GM06990 (cell line): ENCODE results near the gene CDH6.

Experiments used
- DNase-seq: peaks from one replicate; pipeline ENCODE4 v3.0.0-alpha.2; 2011; ENCODE audit not compliant: insufficient read length; ENCODE audit errors: extremely low read depth
- H3K27me3 ChIP-seq: replicated peaks from 2 replicates; pipeline ENCODE4 v1.6.0; 2011; ENCODE audit warnings: low read length; ENCODE audit not compliant: control insufficient read depth, insufficient read depth
- H3K36me3 ChIP-seq: 2 replicates; pipeline ENCODE4 v1.5.1; 2011; ENCODE audit warnings: low read length; ENCODE audit not compliant: control insufficient read depth, insufficient read depth
- H3K4me3 ChIP-seq: replicated peaks from 2 replicates; pipeline ENCODE4 v1.5.1; 2011; ENCODE audit warnings: low read depth, mild to moderate bottlenecking, control low read depth, low read length
- TF ChIP-seq, protein P1 (sequence below): IDR thresholded peaks from 2 replicates; pipeline ENCODE4 v1.5.1; 2011; ENCODE audit warnings: low read length, control low read depth, mild to moderate bottlenecking, inconsistent platforms; ENCODE audit not compliant: insufficient read depth, poor library complexity, severe bottlenecking

CDH6 gene

DNA sequence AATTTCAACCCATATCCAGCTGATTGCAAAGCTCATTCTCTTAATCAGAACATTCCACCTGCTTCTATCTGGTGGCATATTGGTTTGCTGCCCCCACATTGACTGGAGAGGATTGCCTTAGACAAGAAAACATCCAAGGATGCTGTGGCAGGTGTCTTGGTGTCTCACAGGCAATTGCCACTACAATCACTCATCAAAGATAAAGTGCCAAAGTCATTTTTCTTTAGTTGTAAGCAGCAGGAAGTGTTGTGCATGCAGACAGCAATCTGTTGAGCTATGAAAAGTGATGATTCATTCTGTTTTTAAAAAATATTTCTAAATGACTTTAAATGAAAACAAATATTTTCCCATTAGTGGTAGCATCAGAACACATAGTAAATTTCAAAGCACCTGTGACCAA is 53.9 kb downstream of the CDH6 start:
- H3K36me3 ChIP-seq, result no peaks in the 10 kb centered on the region
- H3K4me3 ChIP-seq, result no peak overlapping the region
- no peaks in the 10 kb centered on the region for H3K27me3 ChIP-seq
- TF ChIP-seq, protein P1, sequence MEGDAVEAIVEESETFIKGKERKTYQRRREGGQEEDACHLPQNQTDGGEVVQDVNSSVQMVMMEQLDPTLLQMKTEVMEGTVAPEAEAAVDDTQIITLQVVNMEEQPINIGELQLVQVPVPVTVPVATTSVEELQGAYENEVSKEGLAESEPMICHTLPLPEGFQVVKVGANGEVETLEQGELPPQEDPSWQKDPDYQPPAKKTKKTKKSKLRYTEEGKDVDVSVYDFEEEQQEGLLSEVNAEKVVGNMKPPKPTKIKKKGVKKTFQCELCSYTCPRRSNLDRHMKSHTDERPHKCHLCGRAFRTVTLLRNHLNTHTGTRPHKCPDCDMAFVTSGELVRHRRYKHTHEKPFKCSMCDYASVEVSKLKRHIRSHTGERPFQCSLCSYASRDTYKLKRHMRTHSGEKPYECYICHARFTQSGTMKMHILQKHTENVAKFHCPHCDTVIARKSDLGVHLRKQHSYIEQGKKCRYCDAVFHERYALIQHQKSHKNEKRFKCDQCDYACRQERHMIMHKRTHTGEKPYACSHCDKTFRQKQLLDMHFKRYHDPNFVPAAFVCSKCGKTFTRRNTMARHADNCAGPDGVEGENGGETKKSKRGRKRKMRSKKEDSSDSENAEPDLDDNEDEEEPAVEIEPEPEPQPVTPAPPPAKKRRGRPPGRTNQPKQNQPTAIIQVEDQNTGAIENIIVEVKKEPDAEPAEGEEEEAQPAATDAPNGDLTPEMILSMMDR, result no peak
- no peak for DNase-seq

DNA sequence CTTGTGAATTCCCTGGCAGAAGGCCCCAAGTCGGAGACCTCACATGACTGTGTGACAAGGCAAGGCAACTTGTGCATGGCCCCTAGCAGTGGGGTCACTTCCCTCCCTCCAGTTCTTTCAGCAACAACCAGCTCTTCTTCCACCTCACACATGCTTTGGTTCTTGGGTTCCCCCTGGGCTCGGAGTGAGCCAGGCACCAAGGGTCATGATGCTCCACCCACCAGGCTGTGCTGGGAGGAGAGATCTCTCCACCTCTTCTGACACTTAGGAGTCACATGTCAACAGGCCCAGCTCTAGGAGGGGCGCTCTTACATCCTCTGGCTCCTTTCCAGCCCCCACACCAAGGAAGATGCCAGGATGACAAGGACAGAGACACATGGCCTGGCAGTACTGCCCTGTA is 56.7 kb downstream of the CDH6 start:
- TF ChIP-seq, protein P1, result no peak
- DNase-seq, result no peak
- H3K36me3 ChIP-seq, result no peaks in the 10 kb centered on the region

DNA sequence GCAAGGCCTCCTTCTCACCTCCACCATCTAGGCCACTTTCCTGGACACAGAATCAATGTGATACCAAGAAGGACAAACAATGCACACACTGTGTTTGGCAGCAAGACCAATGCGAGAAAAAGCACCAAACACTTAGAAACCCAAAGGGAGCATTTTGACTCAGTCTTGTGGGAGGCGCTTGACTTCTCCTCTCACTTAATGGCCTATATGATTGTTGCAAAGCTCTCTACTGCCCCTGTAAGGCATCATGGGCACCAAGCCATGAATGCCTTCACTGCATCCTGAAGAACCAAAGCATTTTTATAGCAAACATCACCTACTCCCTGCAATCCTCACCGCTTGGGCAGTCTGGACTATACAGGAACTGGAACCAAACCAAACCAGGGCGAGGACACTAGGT is 57.5 kb downstream of the CDH6 start:
- Histone ChIP-seq H3K36me3 (no peaks in the 10 kb centered on the region), H3K27me3 (no peaks in the 10 kb centered on the region), H3K4me3 (no peak overlapping the region)
- TF ChIP-seq, protein P1, result peak; percentile 3
- no peak for DNase-seq

More for the DNA sequence above, 56.7 kb downstream of the CDH6 start:
- H3K4me3 ChIP-seq, result no peak overlapping the region
- no peaks in the 10 kb centered on the region for H3K27me3 ChIP-seq

DNA sequence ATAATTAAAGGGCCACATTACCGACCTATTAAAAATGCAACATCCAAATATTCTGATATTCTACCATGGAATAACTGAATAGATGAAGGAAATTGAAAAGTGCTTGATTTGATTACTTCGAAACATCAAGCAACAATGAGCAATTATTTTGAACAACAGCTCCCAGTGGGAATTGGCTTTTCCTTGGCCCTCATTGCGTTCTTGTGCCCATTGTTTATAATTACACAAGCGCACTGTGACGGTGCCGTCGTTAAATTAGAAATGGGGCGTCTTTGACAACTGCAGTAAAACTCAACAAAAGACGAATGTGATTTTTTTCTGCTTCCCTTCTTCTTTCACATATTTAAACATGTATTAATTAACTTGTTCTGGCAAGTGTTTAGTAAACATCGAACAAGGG is 61.6 kb downstream of the CDH6 start:
- H3K4me3 ChIP-seq, result no peak overlapping the region
- TF ChIP-seq, protein P1, result no peak
- no peaks in the 10 kb centered on the region for H3K36me3 ChIP-seq
- DNase-seq, result no peak
- no peaks in the 10 kb centered on the region for H3K27me3 ChIP-seq

DNA sequence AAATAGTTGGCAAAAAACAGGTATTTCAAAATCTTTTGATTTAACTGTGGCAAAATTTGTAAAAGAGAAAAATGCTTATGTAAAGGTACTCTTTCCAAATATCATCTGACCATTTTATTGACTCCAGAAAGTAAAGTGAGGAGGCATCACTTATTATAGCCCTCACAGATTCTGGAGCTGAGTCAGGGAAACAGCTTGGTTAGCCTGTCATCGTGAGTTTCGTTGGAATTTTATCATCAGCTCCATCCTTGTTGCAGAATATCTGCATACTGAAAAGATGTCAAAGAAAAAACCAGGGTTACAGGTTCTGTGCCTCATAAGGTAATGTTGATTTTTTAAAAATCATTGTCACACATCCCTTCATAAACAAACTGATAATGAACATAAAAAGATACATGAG is 74.8 kb downstream of the CDH6 start:
- Histone ChIP-seq H3K27me3 (no peaks in the 10 kb centered on the region), H3K4me3 (no peak overlapping the region), H3K36me3 (no peaks in the 10 kb centered on the region)
- TF ChIP-seq, protein P1, result no peak
- no peak for DNase-seq

DNA sequence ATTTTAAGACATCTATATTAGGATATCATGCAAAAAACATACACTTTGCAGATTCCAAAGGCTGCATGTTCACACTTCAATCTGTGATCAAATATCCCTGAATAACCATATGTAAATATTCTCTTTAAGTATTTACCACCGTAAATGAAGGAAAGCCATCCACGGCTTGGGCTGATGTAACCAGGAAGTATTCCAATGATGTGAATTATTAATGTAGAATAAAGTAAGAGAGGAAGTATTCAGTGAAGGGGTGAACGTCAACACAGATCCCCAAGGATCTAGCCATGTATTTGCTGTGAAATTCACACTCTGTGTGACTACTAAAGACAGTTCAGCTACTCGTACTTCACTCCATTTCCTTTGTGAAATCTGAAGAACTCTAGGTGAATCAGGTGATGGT is 75.2 kb downstream of the CDH6 start:
- H3K36me3 ChIP-seq, result no peaks in the 10 kb centered on the region
- TF ChIP-seq, protein P1, result no peak
- DNase-seq, result no peak
- no peak overlapping the region for H3K4me3 ChIP-seq
- H3K27me3 ChIP-seq, result no peaks in the 10 kb centered on the region
